Fibroblast of lung (primary cell): ENCODE results near the gene SERPINB5. TPM values are rescaled to one million over a fixed set of nuclear protein-coding genes. Genes with fewer than 3 reads are reported as not detected.

Source experiments
- DNase-seq, 2 donors: peaks; one replicate each; pipeline versions ENCODE4 v3.0.0 to v3.0.0-alpha.2; 2010; ENCODE audit warnings: low read depth in 2 of 2
- H2AFZ ChIP-seq: 2 replicates; pipeline ENCODE4 v1.5.1; 2012; ENCODE audit warnings: low read length, control low read depth, inconsistent platforms
- H3K27ac ChIP-seq: 2 replicates; pipeline ENCODE4 v1.5.1; 2011; ENCODE audit warnings: low read length, control low read depth; ENCODE audit not compliant: insufficient read depth
- H3K27me3 ChIP-seq: 2 replicates; pipeline ENCODE4 v1.5.1; 2011; ENCODE audit warnings: mild to moderate bottlenecking, low read length; ENCODE audit not compliant: control insufficient read depth, insufficient read depth
- H3K36me3 ChIP-seq: 2 replicates; pipeline ENCODE4 v1.5.1; 2011; ENCODE audit warnings: low read length; ENCODE audit not compliant: control insufficient read depth, insufficient read depth
- H3K4me1 ChIP-seq: 2 replicates; pipeline ENCODE4 v1.5.1; 2011; ENCODE audit warnings: low read length; ENCODE audit not compliant: control insufficient read depth, insufficient read depth; ENCODE audit errors: extremely low read depth
- H3K4me2 ChIP-seq: 2 replicates; pipeline ENCODE4 v1.5.1; 2011; ENCODE audit warnings: low read length, control low read depth; ENCODE audit not compliant: insufficient read depth; ENCODE audit errors: extremely low read depth
- H3K4me3 ChIP-seq, 4 experiments: fragments of 200-600 bp in 1 of 4; sonication (generic) in 1 of 4; replicated peaks in 1 of 4; 2 replicates each; pipeline ENCODE4 v1.5.1; 2011 to 2016; ENCODE audit warnings: low read length in 4 of 4, low read depth in 3 of 4, mild to moderate bottlenecking in 3 of 4, control low read depth in 2 of 4, inconsistent platforms in 1 of 4, mixed read lengths in 1 of 4; ENCODE audit not compliant: insufficient read depth in 1 of 4; ENCODE audit errors: control extremely low read depth in 1 of 4
- H3K79me2 ChIP-seq: 2 replicates; pipeline ENCODE4 v1.5.1; 2012; ENCODE audit warnings: mild to moderate bottlenecking, low read length, inconsistent platforms; ENCODE audit not compliant: control insufficient read depth, insufficient read depth
- H3K9ac ChIP-seq: 2 replicates; pipeline ENCODE4 v1.5.1; 2011; ENCODE audit warnings: mild to moderate bottlenecking, low read length, control low read depth; ENCODE audit not compliant: insufficient read depth
- H3K9me3 ChIP-seq: 2 replicates; pipeline ENCODE4 v1.5.1; 2012; ENCODE audit warnings: low read depth, low read length; ENCODE audit not compliant: control insufficient read depth, insufficient read depth
- H4K20me1 ChIP-seq: 2 replicates; pipeline ENCODE4 v1.5.1; 2011; ENCODE audit warnings: low read length; ENCODE audit not compliant: control insufficient read depth, insufficient read depth; ENCODE audit errors: extremely low read depth
- EZH2 ChIP-seq: IDR thresholded peaks from 2 replicates; pipeline ENCODE4 v1.5.1; 2012; ENCODE audit warnings: low read length, control low read depth, mild to moderate bottlenecking; ENCODE audit errors: missing control alignments
- polyA plus RNA-seq, 2 donors: library from polyadenylated mRNA; depleted of rRNA in 1 of 2; stranded (reverse) in 1 of 2; unstranded in 1 of 2; fragments of >200 nt; gene quantifications; 2 replicates each; pipeline ENCODE4 v1.2.1, GENCODE V29; 2011 to 2012; ENCODE audit warnings: missing spikeins in 1 of 2
- total RNA-seq: library from RNA; depleted of rRNA; stranded (reverse); fragments of >200 nt; gene quantifications from 2 replicates; pipeline ENCODE4 v1.2.1, GENCODE V29; 2014
- TF ChIP-seq, protein P1 (sequence below), 2 donors: IDR thresholded peaks in 1 of 2; conservative IDR thresholded peaks in 1 of 2; 1 replicate in 1 of 2; 2 replicates in 1 of 2; pipeline ENCODE4 v1.5.1; 2011 to 2012; ENCODE audit warnings: low read length in 2 of 2, control low read depth in 1 of 2, inconsistent platforms in 1 of 2, low read depth in 1 of 2, mild to moderate bottlenecking in 1 of 2

Gene SERPINB5
- total and polyA plus RNA-seq, 2 donors (not counting 1 experiment from before 2014, with no cell fraction given): 0.05 TPM; not detected in 1

DNA sequence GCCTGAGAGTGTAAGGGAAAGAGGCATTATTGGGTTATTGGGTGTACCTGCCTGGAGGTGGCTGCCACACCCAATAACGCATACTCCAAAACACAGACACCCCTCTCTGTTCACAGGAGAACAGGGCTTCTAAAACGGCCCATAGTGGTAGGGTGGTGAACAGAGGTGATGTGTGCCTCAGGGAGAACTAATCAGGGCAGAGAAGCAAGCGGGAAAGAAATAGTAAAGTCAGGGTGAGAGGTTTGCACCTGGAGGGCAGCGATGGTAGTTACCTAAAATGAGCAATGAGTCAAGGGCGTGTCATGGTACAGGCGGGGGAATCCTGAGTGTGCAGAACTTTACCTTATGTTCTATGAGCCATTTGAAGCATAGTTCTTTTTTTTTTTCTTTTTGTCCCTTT, 32.9 kb upstream of the SERPINB5 start:
- H2AFZ ChIP-seq: no peak overlapping the region
- no peak overlapping the region for H3K4me3 ChIP-seq
- no peak for TF ChIP-seq EZH2
- TF ChIP-seq, protein P1, sequence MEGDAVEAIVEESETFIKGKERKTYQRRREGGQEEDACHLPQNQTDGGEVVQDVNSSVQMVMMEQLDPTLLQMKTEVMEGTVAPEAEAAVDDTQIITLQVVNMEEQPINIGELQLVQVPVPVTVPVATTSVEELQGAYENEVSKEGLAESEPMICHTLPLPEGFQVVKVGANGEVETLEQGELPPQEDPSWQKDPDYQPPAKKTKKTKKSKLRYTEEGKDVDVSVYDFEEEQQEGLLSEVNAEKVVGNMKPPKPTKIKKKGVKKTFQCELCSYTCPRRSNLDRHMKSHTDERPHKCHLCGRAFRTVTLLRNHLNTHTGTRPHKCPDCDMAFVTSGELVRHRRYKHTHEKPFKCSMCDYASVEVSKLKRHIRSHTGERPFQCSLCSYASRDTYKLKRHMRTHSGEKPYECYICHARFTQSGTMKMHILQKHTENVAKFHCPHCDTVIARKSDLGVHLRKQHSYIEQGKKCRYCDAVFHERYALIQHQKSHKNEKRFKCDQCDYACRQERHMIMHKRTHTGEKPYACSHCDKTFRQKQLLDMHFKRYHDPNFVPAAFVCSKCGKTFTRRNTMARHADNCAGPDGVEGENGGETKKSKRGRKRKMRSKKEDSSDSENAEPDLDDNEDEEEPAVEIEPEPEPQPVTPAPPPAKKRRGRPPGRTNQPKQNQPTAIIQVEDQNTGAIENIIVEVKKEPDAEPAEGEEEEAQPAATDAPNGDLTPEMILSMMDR (conservative IDR thresholded peaks at IDR 0.05 in 1 of 2, IDR thresholded peaks at IDR 0.05 in 1 of 2; ENCODE audit: low read depth in 1 of 2, low read length in 2 of 2): no peak
- no peaks in the 10 kb centered on the region for H3K9me3 ChIP-seq
- H4K20me1 ChIP-seq: no peaks in the 10 kb centered on the region
- no peak for DNase-seq
- H3K79me2 ChIP-seq: no peaks in the 10 kb centered on the region
- H3K36me3 ChIP-seq: no peaks in the 10 kb centered on the region
- H3K27ac ChIP-seq: no peak overlapping the region
- no peak overlapping the region for H3K9ac ChIP-seq
- no peaks in the 10 kb centered on the region for H3K27me3 ChIP-seq
- no peak overlapping the region for H3K4me2 ChIP-seq
- peaks cover 4% of the 10 kb centered on the region for H3K4me1 ChIP-seq

DNA sequence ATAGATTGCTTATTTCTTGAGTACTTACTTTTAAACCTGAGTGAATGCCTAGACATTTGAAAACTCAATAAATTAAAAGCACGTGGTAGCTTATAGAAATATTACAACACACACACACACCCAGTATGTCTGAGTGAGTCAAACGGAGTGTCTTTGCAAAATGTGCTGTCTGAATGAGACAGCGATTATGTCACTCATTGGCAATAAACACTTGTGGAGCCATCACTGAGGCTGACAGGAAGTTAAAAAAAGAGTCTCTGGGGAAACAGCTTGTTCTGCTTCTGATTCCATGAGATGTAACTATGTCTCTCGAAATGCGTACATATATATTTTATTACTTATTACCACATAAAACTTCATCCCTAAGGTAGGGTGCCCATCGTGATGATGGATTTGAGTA, 32.2 kb upstream of the SERPINB5 start:
- Histone ChIP-seq H4K20me1 (no peaks in the 10 kb centered on the region), H3K27ac (no peak overlapping the region), H3K4me1 (peaks cover 4% of the 10 kb centered on the region), H3K4me2 (no peak overlapping the region), H3K4me3 (no peak overlapping the region), H3K9ac (no peak overlapping the region), H3K79me2 (no peaks in the 10 kb centered on the region), H3K9me3 (no peaks in the 10 kb centered on the region), H3K27me3 (no peaks in the 10 kb centered on the region), H2AFZ (no peak overlapping the region), H3K36me3 (no peaks in the 10 kb centered on the region)
- DNase-seq: peak; percentile 32 to 77
- TF ChIP-seq, protein P1 (conservative IDR thresholded peaks at IDR 0.05 in 1 of 2, IDR thresholded peaks at IDR 0.05 in 1 of 2; ENCODE audit: low read depth in 1 of 2, low read length in 2 of 2): no peak
- TF ChIP-seq EZH2: no peak

DNA sequence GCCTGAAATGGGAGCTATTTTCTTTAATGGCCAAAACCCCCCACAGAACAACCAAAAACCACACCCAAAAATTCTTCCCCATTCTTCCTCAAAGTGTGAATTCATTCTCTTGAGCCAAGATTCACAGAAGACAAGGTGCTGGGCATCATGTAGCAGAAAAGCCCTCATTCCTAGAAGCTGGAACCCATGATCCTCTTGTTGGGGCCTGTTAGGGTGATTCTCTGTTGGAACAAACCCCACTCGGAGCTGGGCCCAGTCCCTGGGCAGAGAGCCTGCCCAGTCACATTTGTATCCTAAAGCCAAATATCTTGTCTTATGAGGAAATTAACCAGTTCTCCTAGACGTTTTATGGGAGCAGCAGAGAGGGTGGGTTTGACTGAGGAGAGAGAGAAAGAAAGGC, 31.7 kb upstream of the SERPINB5 start:
- no peak for TF ChIP-seq EZH2
- TF ChIP-seq, protein P1 (conservative IDR thresholded peaks at IDR 0.05 in 1 of 2, IDR thresholded peaks at IDR 0.05 in 1 of 2; ENCODE audit: low read depth in 1 of 2, low read length in 2 of 2): no peak
- no peak for DNase-seq
- H2AFZ ChIP-seq: no peak overlapping the region
- peaks cover 4% of the 10 kb centered on the region for H3K4me1 ChIP-seq
- H3K9ac ChIP-seq: no peak overlapping the region
- no peak overlapping the region for H3K27ac ChIP-seq
- no peaks in the 10 kb centered on the region for H3K36me3 ChIP-seq
- no peaks in the 10 kb centered on the region for H4K20me1 ChIP-seq
- H3K9me3 ChIP-seq: no peaks in the 10 kb centered on the region
- no peaks in the 10 kb centered on the region for H3K27me3 ChIP-seq
- H3K4me2 ChIP-seq: no peak overlapping the region
- no peaks in the 10 kb centered on the region for H3K79me2 ChIP-seq
- H3K4me3 ChIP-seq: no peak overlapping the region
